HepG2 (cell line): ENCODE data around the gene GON7.

ENCODE experiments used
- ARID3A ChIP-seq: IDR thresholded peaks from 2 replicates; pipeline ENCODE4 v1.6.1; 2012; ENCODE audit warnings: low read depth, low read length, improper control_type of control experiment
- CEBPG ChIP-seq: IDR thresholded peaks from 2 replicates; pipeline ENCODE4 v1.6.1; 2016
- CREB3 ChIP-seq: sonication (generic); formaldehyde crosslinking; IDR thresholded peaks from 2 replicates; pipeline ENCODE4 v1.5.0; 2020; ENCODE audit warnings: missing genetic modification reagents
- ISL2 ChIP-seq: sonication (generic); formaldehyde crosslinking; IDR thresholded peaks from 2 replicates; pipeline ENCODE4 v1.5.0; 2020; ENCODE audit warnings: missing genetic modification reagents
- JUNB ChIP-seq: sonication (generic); formaldehyde crosslinking; IDR thresholded peaks from 2 replicates; pipeline ENCODE4 v1.8.0; 2022; ENCODE audit warnings: missing genetic modification reagents, mild to moderate bottlenecking, borderline replicate concordance
- MXI1 ChIP-seq: IDR thresholded peaks from 3 replicates; pipeline ENCODE4 v1.6.1; 2012; ENCODE audit warnings: low read depth, low read length, inconsistent platforms, borderline replicate concordance
- NCOA1 ChIP-seq: sonication (generic); formaldehyde crosslinking; IDR thresholded peaks from 2 replicates; pipeline ENCODE4 v1.9.0; 2021; ENCODE audit warnings: missing genetic modification reagents
- POLR2AphosphoS5 ChIP-seq: IDR thresholded peaks from 2 replicates; pipeline ENCODE4 v1.6.1; 2012; ENCODE audit warnings: low read depth, low read length
- SCMH1 ChIP-seq: sonication (generic); formaldehyde crosslinking; IDR thresholded peaks from 2 replicates; pipeline ENCODE4 v1.9.0; 2021; ENCODE audit warnings: missing genetic modification reagents, mild to moderate bottlenecking, borderline replicate concordance
- SOX6 ChIP-seq, 2 experiments: fragments of 450-650 bp in 1 of 2; sonication (generic) in 1 of 2; formaldehyde crosslinking in 1 of 2; IDR thresholded peaks; 2 replicates each; pipeline versions ENCODE4 v1.4.0 to v1.6.1; 2017 to 2020; ENCODE audit warnings: antibody characterized with exemption in 1 of 2, mild to moderate bottlenecking in 1 of 2, missing genetic modification reagents in 1 of 2
- TOE1 ChIP-seq: sonication (generic); formaldehyde crosslinking; IDR thresholded peaks from 2 replicates; pipeline ENCODE4 v1.4.0; 2020; ENCODE audit warnings: mild to moderate bottlenecking, missing genetic modification reagents
- ZNF263 ChIP-seq: sonication (generic); formaldehyde crosslinking; IDR thresholded peaks from 2 replicates; pipeline ENCODE4 v1.4.0; 2020; ENCODE audit warnings: missing genetic modification reagents
- ZNF713 ChIP-seq: sonication (generic); formaldehyde crosslinking; IDR thresholded peaks from 2 replicates; pipeline ENCODE4 v1.4.0; 2020; ENCODE audit warnings: mild to moderate bottlenecking, missing genetic modification reagents

GRCh38 chr14:93173943-93174395, 32.9 kb downstream of the GON7 start:
- TF ChIP-seq SCMH1 (CRISPR knock-in tag) = no peak
- TF ChIP-seq POLR2AphosphoS5 = no peak
- TF ChIP-seq ZNF263 = no peak
- TF ChIP-seq ARID3A = no peak
- TF ChIP-seq SOX6 (IDR thresholded peaks at IDR 0.05) = no peak
- no peak for TF ChIP-seq SOX6 (CRISPR knock-in tag; IDR thresholded peaks at IDR 0.05)
- no peak for TF ChIP-seq ZNF713
- no peak for TF ChIP-seq NCOA1 (CRISPR knock-in tag)
- TF ChIP-seq MXI1 = no peak
- no peak for TF ChIP-seq JUNB (CRISPR knock-in tag)
- no peak for TF ChIP-seq CEBPG (CRISPR knock-in tag)
- no peak for TF ChIP-seq CREB3
- no peak for TF ChIP-seq ISL2 (CRISPR knock-in tag)
- TF ChIP-seq TOE1 (CRISPR knock-in tag) = no peak
